Prostate gland (tissue), 2 donors: ENCODE data around the gene TBCA. TPM values are rescaled to one million over a fixed set of nuclear protein-coding genes. Genes with fewer than 3 reads are reported as not detected.

ENCODE experiments used
- DNase-seq: peaks from one replicate; pipeline ENCODE4 v3.0.0-alpha.2; 2019; ENCODE audit warnings: low spot score
- H3K27ac ChIP-seq, 2 donors: fragments of 200-600 bp; sonication (generic); 2 replicates each; pipeline ENCODE4 v1.5.1; 2017 to 2019
- H3K27me3 ChIP-seq: fragments of 200-600 bp; sonication (generic); replicated peaks from 2 replicates; pipeline ENCODE4 v1.5.1; 2019; ENCODE audit not compliant: insufficient read depth
- H3K36me3 ChIP-seq, 2 donors: fragments of 200-600 bp; sonication (generic); 1 replicate in 1 of 2; 2 replicates in 1 of 2; pipeline versions ENCODE4 v1.5.1 to v1.8.1; 2017 to 2019
- H3K4me1 ChIP-seq: fragments of 200-600 bp; sonication (generic); replicated peaks from 2 replicates; pipeline ENCODE4 v1.5.1; 2019
- H3K4me3 ChIP-seq, 2 donors: fragments of 200-600 bp; sonication (generic); 2 replicates each; pipeline ENCODE4 v1.5.1; 2017 to 2019
- H3K9me3 ChIP-seq: fragments of 200-600 bp; sonication (generic); 2 replicates; pipeline ENCODE4 v1.5.1; 2017
- CTCF ChIP-seq, 4 experiments: fragments of 200-600 bp in 2 of 4; fragments of 450-650 bp in 2 of 4; sonication (generic) in 2 of 4; IDR thresholded peaks; 1 replicate in 3 of 4; 2 replicates in 1 of 4; pipeline ENCODE4 v1.5.1; 2016 to 2019; ENCODE audit warnings: antibody characterized with exemption in 4 of 4, mild to moderate bottlenecking in 2 of 4, moderate library complexity in 2 of 4
- POLR2A ChIP-seq: fragments of 450-650 bp; IDR thresholded peaks from one replicate; pipeline ENCODE4 v1.6.1; 2016; ENCODE audit warnings: antibody characterized with exemption, mild to moderate bottlenecking
- POLR2AphosphoS5 ChIP-seq: sonication (generic); formaldehyde crosslinking; IDR thresholded peaks from one replicate; pipeline ENCODE4 v1.6.1; 2017; ENCODE audit warnings: antibody characterized with exemption
- WGBS: methylation state at CpG from one replicate; pipeline ENCODE4 v1.1.5; 2018; 5-methylcytosine and 5-hydroxymethylcytosine counted together
- intact Hi-C: fragments of 100-400 bp; cut with DNase I; formaldehyde crosslinking; loops from one replicate; pipeline ENCODE4 v1.14.2; 2022
- total RNA-seq, 2 donors: library from RNA; depleted of rRNA; stranded (reverse); fragments of >200 nt; gene quantifications; one replicate each; pipeline ENCODE4 v1.1.0, GENCODE V29; 2016

TBCA gene
- total RNA-seq, 2 donors from 2014 or later: 120 to 180 TPM

- TF ChIP-seq POLR2AphosphoS5: no peak
- Histone ChIP-seq H3K9me3 (no peaks in the 10 kb centered on the region), H3K27me3 (peaks cover 7% of the 10 kb centered on the region), H3K4me3 (no peak overlapping the region), H3K27ac (no peak overlapping the region), H3K4me1 (no peaks in the 10 kb centered on the region), H3K36me3 (no peaks in the 10 kb centered on the region)
- 31% methylated on average over 1 of the region's 1 CpG for WGBS
- intact Hi-C loops: no loop called here
- DNase-seq: no peak
These were observed 125.5 kb downstream of the TBCA start for GRCh38 chr5:77650686-77651085.

- intact Hi-C loops: loop anchor here (10.0 kb wide), 1 partner anchor 125 kb away; the partner anchor contains the start of gene TBCA
- TF ChIP-seq CTCF (IDR thresholded peaks at IDR 0.05): no peak
- Histone ChIP-seq H3K36me3 (no peaks in the 10 kb centered on the region), H3K9me3 (no peaks in the 10 kb centered on the region), H3K27me3 (peaks cover 9% of the 10 kb centered on the region), H3K4me3 (no peak overlapping the region), H3K4me1 (no peaks in the 10 kb centered on the region), H3K27ac (no peak overlapping the region)
- WGBS: 83% methylated on average over 2 of the region's 2 CpGs
- DNase-seq: no peak
These were observed 126.4 kb downstream of the TBCA start for GRCh38 chr5:77649776-77650175.

- H3K4me3 ChIP-seq: no peak overlapping the region
- H3K9me3 ChIP-seq: no peaks in the 10 kb centered on the region
- 40% methylated on average over 11 of the region's 11 CpGs for WGBS
- no peaks in the 10 kb centered on the region for H3K36me3 ChIP-seq
- H3K4me1 ChIP-seq: no peaks in the 10 kb centered on the region
- peaks cover 37% of the 10 kb centered on the region for H3K27me3 ChIP-seq
- TF ChIP-seq POLR2A (no peak), CTCF (IDR thresholded peaks at IDR 0.05) (no peak)
- intact Hi-C loops: loop anchor here (10.0 kb wide), 1 partner anchor 129 kb away; the partner anchor contains the start of gene TBCA
- no peak for DNase-seq
- H3K27ac ChIP-seq: no peak overlapping the region
These were observed 130.0 kb downstream of the TBCA start for GRCh38 chr5:77645995-77646639.

- TF ChIP-seq POLR2A (no peak), CTCF (IDR thresholded peaks at IDR 0.05) (peak in 3 of 4 experiments; percentile 26 to 55 (median 33))
- intact Hi-C loops: loop anchor here (10.0 kb wide), 1 partner anchor 129 kb away; the partner anchor contains the start of gene TBCA
- H3K27ac ChIP-seq: no peak overlapping the region
- no peaks in the 10 kb centered on the region for H3K36me3 ChIP-seq
- 3% methylated on average over 61 of the region's 80 CpGs for WGBS
- H3K4me1 ChIP-seq: no peaks in the 10 kb centered on the region
- H3K9me3 ChIP-seq: no peaks in the 10 kb centered on the region
- no peak for DNase-seq
- peaks cover 45% of the 10 kb centered on the region for H3K27me3 ChIP-seq
- H3K4me3 ChIP-seq: peak overlapping the region in 1 of 2 donors; percentile 9
These were observed 130.8 kb downstream of the TBCA start for GRCh38 chr5:77645158-77645994.

GRCh38 chr5:77644371-77645157, 131.6 kb downstream of the TBCA start:
- peaks cover 53% of the 10 kb centered on the region for H3K27me3 ChIP-seq
- no peaks in the 10 kb centered on the region for H3K36me3 ChIP-seq
- no peaks in the 10 kb centered on the region for H3K4me1 ChIP-seq
- H3K27ac ChIP-seq: no peak overlapping the region
- intact Hi-C loops: loop anchor here (10.0 kb wide), 1 partner anchor 130 kb away; the partner anchor contains the start of gene TBCA
- H3K4me3 ChIP-seq: no peak overlapping the region
- no peaks in the 10 kb centered on the region for H3K9me3 ChIP-seq
- 10% methylated on average over 33 of the region's 33 CpGs for WGBS
- TF ChIP-seq CTCF (IDR thresholded peaks at IDR 0.05) (no peak), POLR2AphosphoS5 (no peak), POLR2A (no peak)
- DNase-seq: no peak
